HEK293T (cell line): ENCODE data around the gene MAN1A2.
"Not testable (repeated sequence)": the region's sequence is repeated elsewhere in the genome, so short reads cannot be mapped to it uniquely, and the experiment has no call there.

ENCODE experiments used
- CTCF ChIA-PET: fragments of 350-600 bp; formaldehyde crosslinking; extraction: SDS; loops from one replicate; lab custom pipeline; 2021; ENCODE audit warnings: antibody characterized with exemption, inconsistent platforms; lab: Yijun Ruan, JAX
- POLR2A ChIA-PET: fragments of 350-600 bp; formaldehyde crosslinking; extraction: SDS; loops from one replicate; lab custom pipeline; 2020; ENCODE audit warnings: antibody characterized with exemption, inconsistent platforms; lab: Yijun Ruan, JAX
- DNase-seq: peaks from one replicate; pipeline ENCODE4 v3.0.0; 2012; ENCODE audit warnings: mixed read lengths; ENCODE audit errors: extremely low spot score
- ARNT ChIP-seq: fragments of 450-650 bp; IDR thresholded peaks from 2 replicates; pipeline ENCODE4 v1.6.1; 2017; ENCODE audit warnings: mild to moderate bottlenecking
- BHLHE40 ChIP-seq: fragments of 450-650 bp; IDR thresholded peaks from 2 replicates; pipeline ENCODE4 v1.6.1; 2016; ENCODE audit warnings: mild to moderate bottlenecking, moderate library complexity, borderline replicate concordance
- CTBP1 ChIP-seq: fragments of 450-650 bp; IDR thresholded peaks from 2 replicates; pipeline ENCODE4 v1.6.1; 2016; ENCODE audit warnings: borderline replicate concordance
- ELF4 ChIP-seq: fragments of 450-650 bp; IDR thresholded peaks from 2 replicates; pipeline ENCODE4 v1.6.1; 2017; ENCODE audit warnings: antibody characterized with exemption
- FOXA1 ChIP-seq: fragments of 450-650 bp; IDR thresholded peaks from 2 replicates; pipeline ENCODE4 v1.6.1; 2016; ENCODE audit warnings: mild to moderate bottlenecking
- FOXK2 ChIP-seq: fragments of 450-650 bp; IDR thresholded peaks from 2 replicates; pipeline ENCODE4 v1.6.1; 2016; ENCODE audit warnings: mild to moderate bottlenecking
- FOXM1 ChIP-seq: fragments of 450-650 bp; IDR thresholded peaks from 2 replicates; pipeline ENCODE4 v1.6.1; 2017; ENCODE audit warnings: mild to moderate bottlenecking, borderline replicate concordance
- HDGF ChIP-seq: fragments of 450-650 bp; IDR thresholded peaks from 2 replicates; pipeline ENCODE4 v1.6.1; 2017; ENCODE audit warnings: antibody characterized with exemption, borderline replicate concordance
- L3MBTL2 ChIP-seq: fragments of 450-650 bp; conservative IDR thresholded peaks from 2 replicates; pipeline ENCODE4 v1.6.1; 2016; ENCODE audit warnings: mild to moderate bottlenecking
- LEF1 ChIP-seq: fragments of 450-650 bp; IDR thresholded peaks from 2 replicates; pipeline ENCODE4 v1.6.1; 2017; ENCODE audit warnings: mild to moderate bottlenecking, borderline replicate concordance
- NFRKB ChIP-seq: fragments of 450-650 bp; IDR thresholded peaks from 2 replicates; pipeline ENCODE4 v1.6.1; 2016; ENCODE audit warnings: mild to moderate bottlenecking, moderate library complexity
- PKNOX1 ChIP-seq: fragments of 450-650 bp; IDR thresholded peaks from 2 replicates; pipeline ENCODE4 v1.6.1; 2016
- SP1 ChIP-seq: fragments of 450-650 bp; IDR thresholded peaks from 2 replicates; pipeline ENCODE4 v1.6.1; 2017
- SUZ12 ChIP-seq: fragments of 450-650 bp; IDR thresholded peaks from 2 replicates; pipeline ENCODE4 v1.6.1; 2016; ENCODE audit warnings: mild to moderate bottlenecking
- TARDBP ChIP-seq: fragments of 450-650 bp; IDR thresholded peaks from 2 replicates; pipeline ENCODE4 v1.6.1; 2016
- ZNF384 ChIP-seq: fragments of 450-650 bp; IDR thresholded peaks from 2 replicates; pipeline ENCODE4 v1.6.1; 2016

Gene MAN1A2

GRCh38 chr1:117453958-117454357 is 86.7 kb downstream of the MAN1A2 start:
- no peak for DNase-seq
- POLR2A ChIA-PET: no interaction called here
- TF ChIP-seq HDGF: no peak
- CTCF ChIA-PET: no interaction called here

- DNase-seq, CTCF ChIA-PET, POLR2A ChIA-PET: not testable (repeated sequence)
Measured at GRCh38 chr1:117458410-117458809, 91.2 kb downstream of the MAN1A2 start.

GRCh38 chr1:117466761-117467160 is 99.5 kb downstream of the MAN1A2 start:
- DNase-seq: no peak
- TF ChIP-seq FOXA1 (no peak), ARNT (no peak), LEF1 (no peak), L3MBTL2 (no peak), NFRKB (no peak), ZNF384 (no peak), FOXM1 (no peak), BHLHE40 (no peak), PKNOX1 (no peak), TARDBP (no peak), CTBP1 (no peak), SUZ12 (no peak), ELF4 (no peak), SP1 (no peak)
- ChIA-PET POLR2A (no interaction called here), CTCF (no interaction called here)

GRCh38 chr1:117467336-117467735 is 100.1 kb downstream of the MAN1A2 start:
- CTCF ChIA-PET: no interaction called here
- POLR2A ChIA-PET: no interaction called here
- no peak for DNase-seq
- TF ChIP-seq TARDBP (no peak), LEF1 (no peak), FOXK2 (no peak), FOXM1 (no peak), ARNT (no peak), L3MBTL2 (no peak), ELF4 (no peak), NFRKB (no peak), PKNOX1 (no peak), BHLHE40 (no peak), SUZ12 (no peak), FOXA1 (no peak), SP1 (no peak), ZNF384 (no peak), HDGF (no peak), CTBP1 (no peak)

GRCh38 chr1:117473063-117473462 is 105.8 kb downstream of the MAN1A2 start:
- ChIA-PET CTCF (no interaction called here), POLR2A (no interaction called here)
- no peak for TF ChIP-seq ELF4
- TF ChIP-seq BHLHE40: no peak
- TF ChIP-seq ARNT: no peak
- TF ChIP-seq SP1: no peak
- TF ChIP-seq ZNF384: no peak
- TF ChIP-seq HDGF: no peak
- TF ChIP-seq FOXM1: no peak
- TF ChIP-seq FOXK2: no peak
- no peak for TF ChIP-seq SUZ12
- TF ChIP-seq FOXA1: no peak
- TF ChIP-seq CTBP1: no peak
- TF ChIP-seq PKNOX1: no peak
- no peak for TF ChIP-seq NFRKB
- no peak for TF ChIP-seq LEF1
- no peak for TF ChIP-seq TARDBP
- TF ChIP-seq L3MBTL2: no peak
- DNase-seq: no peak

- POLR2A ChIA-PET, DNase-seq, CTCF ChIA-PET: not testable (repeated sequence)
Measured at GRCh38 chr1:117475495-117475894, 108.2 kb downstream of the MAN1A2 start.

GRCh38 chr1:117479086-117479485 is 111.8 kb downstream of the MAN1A2 start:
- TF ChIP-seq SP1: no peak
- DNase-seq: no peak
- ChIA-PET CTCF (no interaction called here), POLR2A (no interaction called here)

GRCh38 chr1:117481410-117481809 is 114.2 kb downstream of the MAN1A2 start:
- TF ChIP-seq ELF4: no peak
- TF ChIP-seq L3MBTL2: no peak
- TF ChIP-seq FOXK2: no peak
- no peak for TF ChIP-seq CTBP1
- TF ChIP-seq LEF1: no peak
- no peak for TF ChIP-seq SP1
- TF ChIP-seq SUZ12: no peak
- TF ChIP-seq ZNF384: no peak
- no peak for TF ChIP-seq NFRKB
- no peak for TF ChIP-seq PKNOX1
- no peak for TF ChIP-seq ARNT
- TF ChIP-seq FOXM1: no peak
- no peak for TF ChIP-seq HDGF
- ChIA-PET POLR2A (no interaction called here), CTCF (no interaction called here)
- no peak for DNase-seq
